Activated CD8-positive, alpha-beta T cell treated with anti-CD3 and anti-CD28 coated beads for 36 hours (primary cell): ENCODE data around the gene FXYD7. TPM values are rescaled to one million over a fixed set of nuclear protein-coding genes. Genes with fewer than 3 reads are reported as not detected.

Experiments used
- ATAC-seq: fragments of 200-7000 bp; cut with Tn5 transposase; one replicate; pipeline ENCODE4 v1.10.0; 2021; ENCODE audit warnings: mild to moderate bottlenecking, moderate library complexity
- CTCF ChIA-PET: fragments of 350-600 bp; sonication (Branson Sonifier 250); formaldehyde crosslinking; loops from one replicate; lab custom pipeline; 2021; ENCODE audit warnings: antibody characterized with exemption; lab: Charles Lee
- POLR2A ChIA-PET: fragments of 350-600 bp; sonication (Branson Sonifier 250); formaldehyde crosslinking; loops from one replicate; lab custom pipeline; 2021; ENCODE audit warnings: antibody characterized with exemption; lab: Charles Lee
- DNase-seq: peaks from one replicate; pipeline ENCODE4 v3.0.0-alpha.2; 2020
- H3K27ac Mint-ChIP-seq: one replicate; pipeline ENCODE4 v1.8.0; 2021; ENCODE audit warnings: mild to moderate bottlenecking, mixed read lengths
- H3K27me3 Mint-ChIP-seq: one replicate; pipeline ENCODE4 v1.8.0; 2021; ENCODE audit warnings: mixed read lengths
- H3K36me3 Mint-ChIP-seq: one replicate; pipeline ENCODE4 v1.8.0; 2021; ENCODE audit warnings: low read depth, mixed read lengths
- H3K4me1 Mint-ChIP-seq: one replicate; pipeline ENCODE4 v1.8.0; 2021; ENCODE audit warnings: low read depth, mixed read lengths
- H3K4me3 Mint-ChIP-seq: one replicate; pipeline ENCODE4 v1.8.0; 2021; ENCODE audit warnings: mild to moderate bottlenecking, moderate library complexity, mixed read lengths
- H3K9me3 Mint-ChIP-seq: one replicate; pipeline ENCODE4 v1.8.0; 2021; ENCODE audit warnings: mixed read lengths
- intact Hi-C: fragments of 100-400 bp; cut with micrococcal nuclease; formaldehyde crosslinking; loops from one replicate; pipeline ENCODE4 v1.10.0; 2022
- total RNA-seq, 2 experiments: library from RNA; stranded (reverse); gene quantifications; one replicate each; pipeline ENCODE4 v1.2.3, GENCODE V29; 2021
- TF ChIP-seq, protein P1 (sequence below): fragments of 200-600 bp; IDR thresholded peaks from one replicate; pipeline ENCODE4 v1.8.0; 2022; ENCODE audit warnings: antibody characterized with exemption, mild to moderate bottlenecking

Gene FXYD7
- total RNA-seq, 2 experiments from 2014 or later, result 0.38 TPM; not detected in 1

DNA sequence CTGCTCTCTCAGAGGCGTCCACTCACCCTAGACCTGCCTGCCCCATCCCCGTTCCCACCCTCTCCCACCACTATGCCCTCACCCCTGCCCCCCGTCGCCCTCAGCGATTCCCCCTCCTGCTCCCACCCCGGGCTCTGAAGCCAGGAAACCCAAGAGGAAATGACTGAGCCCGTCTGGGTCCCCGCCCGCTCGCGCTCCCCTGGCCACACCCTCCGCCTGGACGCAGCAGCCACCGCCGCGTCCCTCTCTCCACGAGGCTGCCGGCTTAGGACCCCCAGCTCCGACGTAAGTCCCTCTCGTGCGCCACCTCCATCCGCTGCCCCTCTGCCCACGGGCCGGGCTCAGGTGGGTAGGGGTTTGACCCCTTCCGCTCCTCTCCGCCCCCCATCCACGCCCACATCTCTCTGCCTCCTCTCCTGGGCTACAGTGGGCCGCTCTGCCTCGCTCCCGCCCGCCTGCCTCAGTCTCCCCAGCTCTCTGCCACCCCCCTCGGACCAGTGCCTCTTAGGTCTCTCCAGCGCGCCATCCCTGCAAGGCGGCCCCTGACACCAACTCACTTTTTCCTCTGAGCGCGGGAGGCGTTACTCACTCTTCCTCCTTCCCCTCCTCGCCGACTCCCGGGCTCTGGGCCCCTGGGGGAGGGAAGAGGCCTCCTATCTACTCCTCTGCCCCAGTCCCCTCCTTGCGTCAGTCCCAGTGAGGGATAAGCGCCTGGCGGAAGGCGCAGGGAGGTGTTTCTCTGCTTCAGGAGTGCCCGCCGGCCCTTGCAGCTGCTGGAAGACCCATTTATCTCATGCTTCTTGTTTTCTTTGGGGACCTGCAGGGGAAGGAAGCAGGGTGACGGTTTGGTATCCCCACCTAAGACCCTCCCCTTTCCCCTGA, 11.7 kb downstream of the FXYD7 start, which contains the start of gene FXYD5:
Gene FXYD5, plus strand, starts transcription at position 211 of the 882 bp plus-strand sequence. CDS start 816 bp downstream, outside the sequence.
- DNase-seq, result peak; percentile 92

DNA sequence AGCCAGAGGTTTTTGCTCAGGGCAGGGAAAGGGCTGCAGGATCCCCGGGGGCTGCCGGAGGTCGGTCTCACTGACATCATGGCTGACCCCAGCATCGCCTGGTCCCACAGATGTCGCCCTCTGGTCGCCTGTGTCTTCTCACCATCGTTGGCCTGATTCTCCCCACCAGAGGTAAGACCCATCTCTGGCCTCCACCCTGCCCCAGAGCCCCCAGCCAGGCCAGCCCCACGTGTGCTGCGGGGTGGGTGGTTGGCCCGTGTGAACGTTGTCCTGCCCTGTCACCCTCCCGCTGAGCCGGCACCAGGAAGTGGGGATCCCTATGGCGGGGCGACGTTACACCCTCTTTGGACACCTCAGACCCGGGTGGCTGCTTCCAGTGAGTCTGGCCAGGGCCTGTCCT, 12.4 kb downstream of the FXYD7 start:
- H3K27ac Mint-ChIP-seq, result peak overlapping the region; percentile 99
- H3K4me3 Mint-ChIP-seq, result peak overlapping the region; percentile 95
- intact Hi-C loops, result no loop called here
- H3K4me1 Mint-ChIP-seq, result peaks cover 49% of the 10 kb centered on the region
- DNase-seq (peak; percentile 51), ATAC-seq (peak; percentile 11)
- ChIA-PET POLR2A (interaction anchor here (0.7 to 2.0 kb wide), 8 partner anchors 13 to 111 kb away, joined by 3 to 10 read pairs (median 5); no protein-coding TSS in a partner anchor), CTCF (interaction anchor here (1.4 to 6.2 kb wide), 2 partner anchors 13 to 16 kb away, joined by 4 to 57 read pairs; partner anchors contain the start of gene FXYD7)
- H3K9me3 Mint-ChIP-seq, result no peaks in the 10 kb centered on the region
- H3K36me3 Mint-ChIP-seq, result peaks cover 54% of the 10 kb centered on the region
- H3K27me3 Mint-ChIP-seq, result no peaks in the 10 kb centered on the region
- TF ChIP-seq, protein P1, sequence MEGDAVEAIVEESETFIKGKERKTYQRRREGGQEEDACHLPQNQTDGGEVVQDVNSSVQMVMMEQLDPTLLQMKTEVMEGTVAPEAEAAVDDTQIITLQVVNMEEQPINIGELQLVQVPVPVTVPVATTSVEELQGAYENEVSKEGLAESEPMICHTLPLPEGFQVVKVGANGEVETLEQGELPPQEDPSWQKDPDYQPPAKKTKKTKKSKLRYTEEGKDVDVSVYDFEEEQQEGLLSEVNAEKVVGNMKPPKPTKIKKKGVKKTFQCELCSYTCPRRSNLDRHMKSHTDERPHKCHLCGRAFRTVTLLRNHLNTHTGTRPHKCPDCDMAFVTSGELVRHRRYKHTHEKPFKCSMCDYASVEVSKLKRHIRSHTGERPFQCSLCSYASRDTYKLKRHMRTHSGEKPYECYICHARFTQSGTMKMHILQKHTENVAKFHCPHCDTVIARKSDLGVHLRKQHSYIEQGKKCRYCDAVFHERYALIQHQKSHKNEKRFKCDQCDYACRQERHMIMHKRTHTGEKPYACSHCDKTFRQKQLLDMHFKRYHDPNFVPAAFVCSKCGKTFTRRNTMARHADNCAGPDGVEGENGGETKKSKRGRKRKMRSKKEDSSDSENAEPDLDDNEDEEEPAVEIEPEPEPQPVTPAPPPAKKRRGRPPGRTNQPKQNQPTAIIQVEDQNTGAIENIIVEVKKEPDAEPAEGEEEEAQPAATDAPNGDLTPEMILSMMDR, result no peak

More for the DNA sequence above, 11.7 kb downstream of the FXYD7 start, which contains the start of gene FXYD5:
- ATAC-seq, result peak; percentile 78
- Mint-ChIP-seq H3K4me3 (peak within 1 kb of the TSS; percentile 95), H3K4me1 (peaks cover 49% of the 10 kb centered on the region), H3K36me3 (peaks cover 47% of the 10 kb centered on the region), H3K9me3 (no peaks in the 10 kb centered on the region), H3K27ac (peak within 1 kb of the TSS; percentile 99), H3K27me3 (no peaks in the 10 kb centered on the region)
- ChIA-PET CTCF (interaction anchor here (0.8 to 6.2 kb wide), 16 partner anchors 8 to 96 kb away, joined by 3 to 57 read pairs (median 6); partner anchors contain the start of gene FXYD7), POLR2A (interaction anchor here (0.7 to 2.0 kb wide), 18 partner anchors 8 to 193 kb away, joined by 3 to 11 read pairs (median 4); partner anchors contain the start of gene FFAR1)
- intact Hi-C loops, result no loop called here
- TF ChIP-seq, protein P1, result no peak

DNA sequence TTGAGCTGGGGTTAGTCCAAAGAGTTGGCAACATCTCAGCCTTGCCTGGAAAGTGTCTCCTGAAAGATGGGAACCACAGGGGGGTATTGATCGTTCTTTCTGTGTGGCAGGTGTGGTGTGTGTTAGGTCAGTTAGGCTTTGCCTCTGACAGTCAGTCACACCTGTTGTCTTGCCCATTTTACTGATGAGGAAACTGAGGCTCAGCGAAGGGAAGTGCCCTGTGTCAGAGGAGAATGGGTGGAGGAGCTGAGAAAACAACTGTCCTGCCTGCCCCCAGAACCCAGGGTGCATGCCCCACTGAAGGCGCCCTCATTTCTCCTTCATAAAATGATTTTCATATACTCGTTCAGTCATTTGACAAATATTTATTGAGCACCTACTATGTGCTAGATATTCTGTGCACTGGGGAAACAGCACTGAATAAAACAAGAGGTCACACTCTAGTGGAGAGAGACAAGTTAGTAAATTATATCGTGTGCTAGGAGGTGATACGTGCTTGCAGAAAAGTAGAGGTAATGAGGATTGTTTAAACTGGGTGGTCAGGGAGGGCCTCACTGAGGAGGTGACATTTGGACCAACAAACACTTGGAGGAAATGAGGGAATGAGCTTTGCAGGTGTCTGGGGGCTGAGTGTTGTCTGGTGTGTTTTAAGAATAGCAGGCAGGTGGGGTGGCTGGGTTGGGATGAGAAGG, 13.1 kb downstream of the FXYD7 start:
- H3K9me3 Mint-ChIP-seq, result peaks cover under 1% of the 10 kb centered on the region
- intact Hi-C loops, result no loop called here
- H3K27ac Mint-ChIP-seq, result peak overlapping the region; percentile 99
- H3K36me3 Mint-ChIP-seq, result peaks cover 61% of the 10 kb centered on the region
- H3K27me3 Mint-ChIP-seq, result no peaks in the 10 kb centered on the region
- POLR2A ChIA-PET, result interaction anchor here (0.6 to 1.4 kb wide), 4 partner anchors 11 to 95 kb away, joined by 3 to 9 read pairs (median 5); no protein-coding TSS in a partner anchor
- peak overlapping the region; percentile 95 for H3K4me3 Mint-ChIP-seq
- ATAC-seq (no peak), DNase-seq (no peak)
- TF ChIP-seq, protein P1, result no peak
- H3K4me1 Mint-ChIP-seq, result peaks cover 49% of the 10 kb centered on the region
- CTCF ChIA-PET, result interaction anchor here (6.2 kb wide), 1 partner anchor 14 kb away, joined by 57 read pairs; the partner anchor contains the start of gene FXYD7

DNA sequence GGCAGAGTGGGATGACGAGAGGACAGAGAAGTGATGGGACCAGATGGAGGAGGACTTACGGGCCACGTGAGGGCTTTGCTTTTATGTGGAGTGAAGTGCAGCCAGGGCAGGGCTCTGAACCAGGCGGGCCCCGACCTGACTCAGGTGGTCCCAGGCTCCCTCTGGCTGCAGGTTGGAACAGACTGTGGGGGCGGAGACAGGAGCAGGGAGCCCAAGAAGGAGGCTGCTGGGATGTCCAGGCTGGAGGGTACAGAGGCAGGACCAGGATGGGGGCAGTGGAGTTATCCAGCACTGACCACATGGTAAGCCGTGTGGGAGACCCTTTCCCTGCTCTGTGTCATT, 13.6 kb downstream of the FXYD7 start:
- Mint-ChIP-seq H3K4me3 (peak overlapping the region; percentile 95), H3K9me3 (peaks cover 5% of the 10 kb centered on the region), H3K36me3 (peaks cover 66% of the 10 kb centered on the region), H3K4me1 (peaks cover 52% of the 10 kb centered on the region), H3K27me3 (no peaks in the 10 kb centered on the region), H3K27ac (peak overlapping the region; percentile 99)
- ATAC-seq, result no peak
- intact Hi-C loops, result no loop called here
- CTCF ChIA-PET, result interaction anchor here (6.2 kb wide), 1 partner anchor 15 kb away, joined by 57 read pairs; the partner anchor contains the start of gene FXYD7
- POLR2A ChIA-PET, result interaction anchor here (0.6 to 1.5 kb wide), 4 partner anchors 10 to 15 kb away, joined by 3 to 9 read pairs (median 5); no protein-coding TSS in a partner anchor
- no peak for DNase-seq
- TF ChIP-seq, protein P1, result no peak
